SK-N-SH (cell line): ENCODE measurements around the gene THSD4.

Source experiments
- CHD2 ChIP-seq: fragments of 150-350 bp; IDR thresholded peaks from 2 replicates; pipeline ENCODE4 v1.6.1; 2018; ENCODE audit warnings: low read length; ENCODE audit not compliant: partially characterized antibody
- JUND ChIP-seq: IDR thresholded peaks from 2 replicates; pipeline ENCODE4 v1.4.0; 2012
- NRF1 ChIP-seq: IDR thresholded peaks from 2 replicates; pipeline ENCODE4 v1.6.1; 2012; ENCODE audit warnings: low read depth, mild to moderate bottlenecking, low read length
- REST ChIP-seq: IDR thresholded peaks from 2 replicates; pipeline ENCODE4 v1.6.1; 2012; ENCODE audit warnings: mild to moderate bottlenecking, low read depth, low read length, moderate library complexity
- RFX5 ChIP-seq: IDR thresholded peaks from 2 replicates; pipeline ENCODE4 v1.6.1; 2012; ENCODE audit warnings: mild to moderate bottlenecking, improper control_type of control experiment, low read length
- TCF12 ChIP-seq: IDR thresholded peaks from 2 replicates; pipeline ENCODE4 v1.4.0; 2012
- YY1 ChIP-seq: IDR thresholded peaks from 2 replicates; pipeline ENCODE4 v1.4.0; 2012; ENCODE audit warnings: low read depth, mild to moderate bottlenecking
- TF ChIP-seq, protein P1 (sequence below): fragments of 200-600 bp; sonication (generic); IDR thresholded peaks from 2 replicates; pipeline ENCODE4 v1.6.1; 2017; ENCODE audit warnings: antibody characterized with exemption, mild to moderate bottlenecking, moderate library complexity
- TF ChIP-seq, protein P2 (sequence below): IDR thresholded peaks from 2 replicates; pipeline ENCODE4 v1.4.0; 2012; ENCODE audit warnings: low read depth, borderline replicate concordance

DNA sequence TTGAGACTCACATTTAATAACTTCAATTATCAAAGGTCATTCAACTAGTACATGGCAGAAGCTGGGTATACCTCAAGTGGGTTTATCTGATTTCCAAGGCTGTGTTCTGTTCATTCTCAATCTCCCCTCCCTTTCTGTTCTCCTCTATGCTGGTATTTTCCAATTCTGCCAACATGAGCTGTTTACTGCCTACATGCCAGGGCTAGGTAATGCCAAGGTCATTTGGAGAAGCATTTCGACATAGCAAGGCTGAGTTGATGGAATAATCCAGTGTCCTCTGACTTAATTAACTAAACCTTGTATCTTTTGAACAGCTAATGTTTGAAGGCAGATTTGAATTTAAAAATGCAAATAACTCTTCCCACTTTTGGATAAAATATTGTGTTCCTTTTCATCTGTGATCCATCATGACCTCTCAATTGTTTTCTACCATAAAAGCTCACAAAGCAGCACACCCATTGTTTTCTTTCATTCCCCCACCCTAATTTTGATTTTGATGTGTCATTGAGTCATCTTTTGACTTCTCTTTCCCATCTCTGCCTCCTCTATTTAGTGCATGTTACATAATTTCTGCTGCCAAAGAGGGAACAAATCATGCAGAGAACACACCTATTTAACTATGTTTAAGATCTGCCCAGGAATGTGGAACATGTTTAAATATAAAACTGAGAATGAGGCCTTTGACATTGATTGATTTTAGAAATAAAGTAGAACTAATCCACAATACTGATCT is 386.2 kb downstream of the THSD4 start:
- TF ChIP-seq, protein P1, sequence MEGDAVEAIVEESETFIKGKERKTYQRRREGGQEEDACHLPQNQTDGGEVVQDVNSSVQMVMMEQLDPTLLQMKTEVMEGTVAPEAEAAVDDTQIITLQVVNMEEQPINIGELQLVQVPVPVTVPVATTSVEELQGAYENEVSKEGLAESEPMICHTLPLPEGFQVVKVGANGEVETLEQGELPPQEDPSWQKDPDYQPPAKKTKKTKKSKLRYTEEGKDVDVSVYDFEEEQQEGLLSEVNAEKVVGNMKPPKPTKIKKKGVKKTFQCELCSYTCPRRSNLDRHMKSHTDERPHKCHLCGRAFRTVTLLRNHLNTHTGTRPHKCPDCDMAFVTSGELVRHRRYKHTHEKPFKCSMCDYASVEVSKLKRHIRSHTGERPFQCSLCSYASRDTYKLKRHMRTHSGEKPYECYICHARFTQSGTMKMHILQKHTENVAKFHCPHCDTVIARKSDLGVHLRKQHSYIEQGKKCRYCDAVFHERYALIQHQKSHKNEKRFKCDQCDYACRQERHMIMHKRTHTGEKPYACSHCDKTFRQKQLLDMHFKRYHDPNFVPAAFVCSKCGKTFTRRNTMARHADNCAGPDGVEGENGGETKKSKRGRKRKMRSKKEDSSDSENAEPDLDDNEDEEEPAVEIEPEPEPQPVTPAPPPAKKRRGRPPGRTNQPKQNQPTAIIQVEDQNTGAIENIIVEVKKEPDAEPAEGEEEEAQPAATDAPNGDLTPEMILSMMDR, result no peak
- TF ChIP-seq REST (no peak), TCF12 (no peak), NRF1 (no peak), JUND (no peak), RFX5 (no peak), YY1 (no peak), CHD2 (no peak)
- TF ChIP-seq, protein P2, sequence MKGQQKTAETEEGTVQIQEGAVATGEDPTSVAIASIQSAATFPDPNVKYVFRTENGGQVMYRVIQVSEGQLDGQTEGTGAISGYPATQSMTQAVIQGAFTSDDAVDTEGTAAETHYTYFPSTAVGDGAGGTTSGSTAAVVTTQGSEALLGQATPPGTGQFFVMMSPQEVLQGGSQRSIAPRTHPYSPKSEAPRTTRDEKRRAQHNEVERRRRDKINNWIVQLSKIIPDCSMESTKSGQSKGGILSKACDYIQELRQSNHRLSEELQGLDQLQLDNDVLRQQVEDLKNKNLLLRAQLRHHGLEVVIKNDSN, result no peak
